A549 (cell line): ENCODE measurements around the gene GPRIN2.
"Not testable (repeated sequence)": the region's sequence is repeated elsewhere in the genome, so short reads cannot be mapped to it uniquely, and the experiment has no call there.

Source experiments
- GATA3 ChIP-seq: IDR thresholded peaks from 2 replicates; pipeline ENCODE4 v1.6.1; 2012; ENCODE audit warnings: borderline replicate concordance
- HDAC2 ChIP-seq: fragments of 200-600 bp; sonication (generic); IDR thresholded peaks from 2 replicates; pipeline ENCODE4 v1.6.1; 2016
- NFE2L2 ChIP-seq: fragments of 150-350 bp; conservative IDR thresholded peaks from 2 replicates; pipeline ENCODE4 v1.6.1; 2014; ENCODE audit warnings: low read length
- POLR2A ChIP-seq: IDR thresholded peaks from 2 replicates; pipeline ENCODE4 v1.6.1; 2012; ENCODE audit warnings: mild to moderate bottlenecking, low read length
- SREBF2 ChIP-seq: fragments of 450-650 bp; IDR thresholded peaks from 2 replicates; pipeline ENCODE4 v1.6.1; 2014; ENCODE audit warnings: mild to moderate bottlenecking, moderate library complexity
- ZFP36 ChIP-seq: fragments of 450-650 bp; IDR thresholded peaks from 2 replicates; pipeline ENCODE4 v1.6.1; 2014; ENCODE audit warnings: borderline replicate concordance; ENCODE audit not compliant: partially characterized antibody
- TF ChIP-seq, protein P1 (sequence below): fragments of >200 bp; sonication (Bioruptor Twin); formaldehyde crosslinking; IDR thresholded peaks from 3 replicates; pipeline ENCODE4 v1.5.1; 2016
- TF ChIP-seq, protein P2 (sequence below): IDR thresholded peaks from 2 replicates; pipeline ENCODE4 v1.6.1; 2012

DNA sequence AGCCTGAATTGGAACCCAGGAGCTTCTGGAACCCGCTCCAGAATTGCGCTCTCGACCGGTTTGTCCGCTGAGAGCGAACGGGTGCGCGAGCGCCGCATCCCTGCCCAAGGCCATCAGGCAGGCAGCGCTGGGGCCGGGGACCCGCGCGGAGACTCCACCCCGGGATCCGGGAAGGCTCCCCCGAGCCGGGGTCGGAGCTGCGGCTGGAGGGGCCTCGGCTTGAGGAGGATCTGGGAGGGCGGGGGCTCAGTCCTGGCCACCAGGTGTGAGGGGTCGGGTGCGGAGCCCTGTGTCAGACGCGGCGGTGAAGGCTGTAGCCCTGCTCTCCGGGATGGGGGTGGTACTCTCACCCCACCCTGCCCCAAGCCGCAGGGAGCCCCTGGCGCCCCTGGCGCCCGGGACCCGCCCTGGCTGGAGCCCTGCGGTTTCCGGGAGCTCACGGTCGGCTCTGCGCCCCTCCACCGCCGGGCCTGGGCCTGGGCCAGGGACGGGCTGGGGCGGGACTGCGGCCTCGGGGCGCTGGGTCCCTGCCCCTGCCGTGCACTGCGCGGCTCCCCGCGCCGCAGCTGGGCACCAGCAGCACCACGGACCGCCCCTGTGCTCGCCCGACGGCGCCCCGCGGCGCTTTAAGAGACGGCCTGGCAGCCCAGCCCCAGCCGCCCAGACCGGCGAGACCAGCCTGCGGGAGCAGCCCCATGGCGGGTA is 22.2 kb upstream of the GPRIN2 start, which contains the start of gene SYT15:
- TF ChIP-seq GATA3, HDAC2, POLR2A, SREBF2, ZFP36, NFE2L2: not testable (repeated sequence)
- TF ChIP-seq, protein P1, sequence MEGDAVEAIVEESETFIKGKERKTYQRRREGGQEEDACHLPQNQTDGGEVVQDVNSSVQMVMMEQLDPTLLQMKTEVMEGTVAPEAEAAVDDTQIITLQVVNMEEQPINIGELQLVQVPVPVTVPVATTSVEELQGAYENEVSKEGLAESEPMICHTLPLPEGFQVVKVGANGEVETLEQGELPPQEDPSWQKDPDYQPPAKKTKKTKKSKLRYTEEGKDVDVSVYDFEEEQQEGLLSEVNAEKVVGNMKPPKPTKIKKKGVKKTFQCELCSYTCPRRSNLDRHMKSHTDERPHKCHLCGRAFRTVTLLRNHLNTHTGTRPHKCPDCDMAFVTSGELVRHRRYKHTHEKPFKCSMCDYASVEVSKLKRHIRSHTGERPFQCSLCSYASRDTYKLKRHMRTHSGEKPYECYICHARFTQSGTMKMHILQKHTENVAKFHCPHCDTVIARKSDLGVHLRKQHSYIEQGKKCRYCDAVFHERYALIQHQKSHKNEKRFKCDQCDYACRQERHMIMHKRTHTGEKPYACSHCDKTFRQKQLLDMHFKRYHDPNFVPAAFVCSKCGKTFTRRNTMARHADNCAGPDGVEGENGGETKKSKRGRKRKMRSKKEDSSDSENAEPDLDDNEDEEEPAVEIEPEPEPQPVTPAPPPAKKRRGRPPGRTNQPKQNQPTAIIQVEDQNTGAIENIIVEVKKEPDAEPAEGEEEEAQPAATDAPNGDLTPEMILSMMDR, result not testable (repeated sequence)
- TF ChIP-seq, protein P2, sequence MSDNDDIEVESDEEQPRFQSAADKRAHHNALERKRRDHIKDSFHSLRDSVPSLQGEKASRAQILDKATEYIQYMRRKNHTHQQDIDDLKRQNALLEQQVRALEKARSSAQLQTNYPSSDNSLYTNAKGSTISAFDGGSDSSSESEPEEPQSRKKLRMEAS, result not testable (repeated sequence)
